Loucy (cell line): Measurements from ENCODE around the gene NKAP.

Experiments used
- H2AFZ ChIP-seq: fragments of 200-600 bp; sonication (generic); 2 replicates; pipeline ENCODE4 v1.6.0; 2016; ENCODE audit warnings: antibody characterized with exemption, mild to moderate bottlenecking, low read length, moderate library complexity
- H3F3A ChIP-seq: fragments of 200-600 bp; 2 replicates; pipeline ENCODE4 v1.6.0; 2016; ENCODE audit warnings: antibody characterized with exemption, low read depth, mild to moderate bottlenecking
- H3K27me3 ChIP-seq: fragments of 200-600 bp; sonication (generic); 2 replicates; pipeline ENCODE4 v1.6.1; 2014; ENCODE audit warnings: low read length, mild to moderate bottlenecking; ENCODE audit not compliant: insufficient read depth, poor library complexity, severe bottlenecking
- H3K36me3 ChIP-seq: fragments of 200-600 bp; sonication (generic); 2 replicates; pipeline ENCODE4 v1.6.1; 2016; ENCODE audit warnings: low read length; ENCODE audit not compliant: insufficient read depth
- H3K4me1 ChIP-seq: fragments of 200-600 bp; sonication (generic); 2 replicates; pipeline ENCODE4 v1.5.1; 2014; ENCODE audit warnings: low read length, mild to moderate bottlenecking; ENCODE audit not compliant: insufficient read depth, poor library complexity, severe bottlenecking
- H3K4me2 ChIP-seq: fragments of 200-600 bp; sonication (generic); 2 replicates; pipeline ENCODE4 v1.6.0; 2014; ENCODE audit warnings: antibody characterized with exemption, low read length, low read depth, mild to moderate bottlenecking; ENCODE audit not compliant: poor library complexity, severe bottlenecking
- H3K4me3 ChIP-seq: fragments of 200-600 bp; sonication (generic); 2 replicates; pipeline ENCODE4 v1.5.1; 2014; ENCODE audit warnings: low read length, mild to moderate bottlenecking, mixed read lengths; ENCODE audit not compliant: poor library complexity, severe bottlenecking
- H3K79me2 ChIP-seq: fragments of 200-600 bp; sonication (generic); 2 replicates; pipeline ENCODE4 v1.6.1; 2014; ENCODE audit warnings: low read length; ENCODE audit not compliant: insufficient read depth
- H3K9ac ChIP-seq: fragments of 200-600 bp; sonication (generic); 2 replicates; pipeline ENCODE4 v1.6.0; 2014; ENCODE audit warnings: mild to moderate bottlenecking, low read depth, low read length, moderate library complexity; ENCODE audit not compliant: poor library complexity, severe bottlenecking
- H3K9me2 ChIP-seq: fragments of 200-600 bp; sonication (generic); replicated peaks from 2 replicates; pipeline ENCODE4 v1.6.1; 2016; ENCODE audit warnings: low read depth, low read length, mixed read lengths
- H3K9me3 ChIP-seq: fragments of 200-600 bp; sonication (generic); 2 replicates; pipeline ENCODE4 v1.6.1; 2014; ENCODE audit warnings: mild to moderate bottlenecking, antibody characterized with exemption, low read length, low read depth; ENCODE audit not compliant: insufficient read depth
- H4K20me1 ChIP-seq: fragments of 200-600 bp; sonication (generic); 2 replicates; pipeline ENCODE4 v1.6.0; 2014; ENCODE audit warnings: antibody characterized with exemption, low read length, mild to moderate bottlenecking; ENCODE audit not compliant: insufficient read depth, poor library complexity, severe bottlenecking
- EZH2phosphoT487 ChIP-seq: fragments of 200-600 bp; IDR thresholded peaks from 2 replicates; pipeline ENCODE4 v1.6.1; 2018; ENCODE audit warnings: antibody characterized with exemption, mild to moderate bottlenecking, moderate library complexity, borderline replicate concordance
- TF ChIP-seq, protein P1 (sequence below): fragments of 200-600 bp; sonication (generic); conservative IDR thresholded peaks from 2 replicates; pipeline ENCODE4 v1.5.1; 2014; ENCODE audit warnings: mild to moderate bottlenecking, antibody characterized with exemption, low read length

Gene NKAP

DNA sequence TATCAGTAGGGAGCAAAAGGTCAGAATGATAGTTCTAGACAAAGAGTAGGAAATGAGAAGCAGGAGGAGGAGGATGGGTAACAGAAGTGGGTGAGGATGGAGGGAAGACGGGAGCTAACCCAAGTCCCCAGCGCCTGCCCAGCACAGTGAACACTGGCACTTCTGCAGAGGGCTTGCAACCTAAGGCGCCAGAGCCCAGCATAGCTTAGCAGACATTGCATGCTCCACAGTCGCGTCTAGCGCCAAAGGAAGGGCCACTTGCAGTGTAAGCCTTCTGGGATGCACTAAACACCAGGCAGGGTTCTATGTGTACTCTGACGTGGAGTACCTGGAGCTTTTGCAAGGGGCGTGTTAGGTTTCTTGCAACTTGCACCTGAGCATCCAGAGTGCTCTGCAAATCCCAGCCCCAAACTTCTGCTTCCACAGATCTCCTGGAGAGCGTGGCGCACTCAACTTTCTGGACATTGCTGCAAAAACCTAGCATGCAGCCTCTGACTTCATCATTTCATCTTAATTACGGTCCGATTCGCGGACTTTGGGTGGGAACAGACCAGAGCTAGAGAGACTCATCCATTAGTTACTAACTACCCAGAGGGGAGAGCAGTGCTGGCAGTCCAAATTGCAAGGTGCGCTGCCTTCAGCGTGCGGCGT is 46.5 kb upstream of the NKAP start:
- H3K9me2 ChIP-seq: no peaks in the 10 kb centered on the region
- no peaks in the 10 kb centered on the region for H3F3A ChIP-seq
- H3K9me3 ChIP-seq: no peaks in the 10 kb centered on the region
- no peak for TF ChIP-seq EZH2phosphoT487
- TF ChIP-seq, protein P1, sequence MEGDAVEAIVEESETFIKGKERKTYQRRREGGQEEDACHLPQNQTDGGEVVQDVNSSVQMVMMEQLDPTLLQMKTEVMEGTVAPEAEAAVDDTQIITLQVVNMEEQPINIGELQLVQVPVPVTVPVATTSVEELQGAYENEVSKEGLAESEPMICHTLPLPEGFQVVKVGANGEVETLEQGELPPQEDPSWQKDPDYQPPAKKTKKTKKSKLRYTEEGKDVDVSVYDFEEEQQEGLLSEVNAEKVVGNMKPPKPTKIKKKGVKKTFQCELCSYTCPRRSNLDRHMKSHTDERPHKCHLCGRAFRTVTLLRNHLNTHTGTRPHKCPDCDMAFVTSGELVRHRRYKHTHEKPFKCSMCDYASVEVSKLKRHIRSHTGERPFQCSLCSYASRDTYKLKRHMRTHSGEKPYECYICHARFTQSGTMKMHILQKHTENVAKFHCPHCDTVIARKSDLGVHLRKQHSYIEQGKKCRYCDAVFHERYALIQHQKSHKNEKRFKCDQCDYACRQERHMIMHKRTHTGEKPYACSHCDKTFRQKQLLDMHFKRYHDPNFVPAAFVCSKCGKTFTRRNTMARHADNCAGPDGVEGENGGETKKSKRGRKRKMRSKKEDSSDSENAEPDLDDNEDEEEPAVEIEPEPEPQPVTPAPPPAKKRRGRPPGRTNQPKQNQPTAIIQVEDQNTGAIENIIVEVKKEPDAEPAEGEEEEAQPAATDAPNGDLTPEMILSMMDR: no peak
- H3K27me3 ChIP-seq: no peaks in the 10 kb centered on the region
- H3K9ac ChIP-seq: no peak overlapping the region
- H4K20me1 ChIP-seq: no peaks in the 10 kb centered on the region
- no peaks in the 10 kb centered on the region for H3K79me2 ChIP-seq
- no peaks in the 10 kb centered on the region for H3K4me1 ChIP-seq
- H3K4me2 ChIP-seq: no peak overlapping the region
- no peaks in the 10 kb centered on the region for H3K36me3 ChIP-seq
- no peak overlapping the region for H3K4me3 ChIP-seq
- H2AFZ ChIP-seq: no peak overlapping the region

DNA sequence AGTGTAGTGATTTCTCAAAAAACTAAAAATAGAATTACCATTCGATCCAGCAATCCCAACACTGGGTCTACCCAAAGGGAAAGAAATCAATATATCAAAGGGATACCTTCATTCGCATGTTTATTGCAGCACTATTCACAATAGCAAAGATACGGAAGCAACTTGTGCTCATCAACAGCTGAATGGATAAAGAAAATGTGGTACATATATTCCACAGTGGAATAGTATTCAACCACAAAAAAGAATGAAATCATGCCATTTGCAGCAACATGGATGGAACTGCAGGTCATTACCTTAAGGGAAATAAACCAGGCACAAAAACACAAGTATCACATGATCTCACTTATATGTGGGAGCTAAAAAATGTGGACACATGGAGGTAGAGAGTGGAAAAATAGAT is 42.7 kb upstream of the NKAP start:
- H4K20me1 ChIP-seq: no peaks in the 10 kb centered on the region
- no peak overlapping the region for H3K4me3 ChIP-seq
- no peaks in the 10 kb centered on the region for H3K9me3 ChIP-seq
- TF ChIP-seq EZH2phosphoT487: no peak
- TF ChIP-seq, protein P1: no peak
- no peak overlapping the region for H2AFZ ChIP-seq
- H3F3A ChIP-seq: no peaks in the 10 kb centered on the region
- H3K4me2 ChIP-seq: no peak overlapping the region
- H3K27me3 ChIP-seq: no peaks in the 10 kb centered on the region
- no peaks in the 10 kb centered on the region for H3K79me2 ChIP-seq
- no peak overlapping the region for H3K9ac ChIP-seq
- no peaks in the 10 kb centered on the region for H3K9me2 ChIP-seq
- no peaks in the 10 kb centered on the region for H3K36me3 ChIP-seq
- no peaks in the 10 kb centered on the region for H3K4me1 ChIP-seq

DNA sequence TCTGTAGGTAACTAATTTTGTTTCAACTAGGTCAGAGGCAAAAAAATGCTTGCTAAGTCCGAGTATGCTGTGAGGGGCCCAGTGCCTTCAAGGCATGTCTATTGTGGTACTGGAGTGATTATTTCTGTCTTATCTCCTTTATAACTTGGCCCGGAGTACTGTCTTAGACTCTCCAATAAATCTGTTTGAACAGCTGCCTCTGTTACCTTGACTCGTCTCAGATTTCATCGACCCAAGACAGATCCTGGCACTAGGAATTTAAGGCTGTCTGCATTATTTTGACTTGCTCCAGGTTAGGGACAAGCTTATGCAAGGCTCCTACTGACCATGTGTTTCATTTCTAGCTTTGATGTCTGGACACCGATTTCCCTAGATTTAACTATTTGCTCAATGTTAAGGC is 41.1 kb upstream of the NKAP start:
- TF ChIP-seq, protein P1: no peak
- TF ChIP-seq EZH2phosphoT487: no peak
- H3K4me3 ChIP-seq: no peak overlapping the region
- H3K9me3 ChIP-seq: no peaks in the 10 kb centered on the region
- H3K36me3 ChIP-seq: no peaks in the 10 kb centered on the region
- no peak overlapping the region for H3K4me2 ChIP-seq
- no peaks in the 10 kb centered on the region for H3K9me2 ChIP-seq
- H3F3A ChIP-seq: no peaks in the 10 kb centered on the region
- H3K27me3 ChIP-seq: no peaks in the 10 kb centered on the region
- H3K9ac ChIP-seq: no peak overlapping the region
- no peak overlapping the region for H2AFZ ChIP-seq
- H4K20me1 ChIP-seq: no peaks in the 10 kb centered on the region
- H3K4me1 ChIP-seq: no peaks in the 10 kb centered on the region
- H3K79me2 ChIP-seq: no peaks in the 10 kb centered on the region
